GM21360 (cell line): ENCODE results near the gene SIPA1L3.
"Not testable (repeated sequence)": the region's sequence is repeated elsewhere in the genome, so short reads cannot be mapped to it uniquely, and the experiment has no call there.

Experiments used
- ATAC-seq: cut with Tn5 transposase; IDR thresholded peaks from one replicate; pipeline ENCODE4 v1.9.1; 2021; ENCODE audit warnings: mild to moderate bottlenecking, moderate library complexity; ENCODE audit not compliant: unreplicated experiment

Gene SIPA1L3

DNA sequence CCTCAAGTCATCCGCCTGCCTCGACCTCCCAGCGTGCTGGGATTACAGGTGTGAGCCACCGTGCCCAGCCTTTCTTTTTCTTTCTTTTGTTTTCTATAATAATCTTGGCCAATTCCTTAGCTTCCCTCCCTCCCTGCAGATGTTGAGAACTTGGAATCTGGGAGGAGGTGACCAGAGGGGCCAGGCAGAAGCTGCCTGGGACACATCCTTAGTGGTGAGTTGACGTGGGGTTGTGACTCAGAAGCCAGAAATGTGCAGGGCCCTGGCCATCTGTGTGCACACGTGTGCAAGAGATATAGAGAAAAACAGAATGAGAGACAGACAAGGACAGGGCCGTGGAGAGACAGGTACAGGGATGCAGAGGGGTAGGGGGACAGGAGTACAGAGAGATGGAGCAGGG is 154.3 kb downstream of the SIPA1L3 start:
- no peak for ATAC-seq

DNA sequence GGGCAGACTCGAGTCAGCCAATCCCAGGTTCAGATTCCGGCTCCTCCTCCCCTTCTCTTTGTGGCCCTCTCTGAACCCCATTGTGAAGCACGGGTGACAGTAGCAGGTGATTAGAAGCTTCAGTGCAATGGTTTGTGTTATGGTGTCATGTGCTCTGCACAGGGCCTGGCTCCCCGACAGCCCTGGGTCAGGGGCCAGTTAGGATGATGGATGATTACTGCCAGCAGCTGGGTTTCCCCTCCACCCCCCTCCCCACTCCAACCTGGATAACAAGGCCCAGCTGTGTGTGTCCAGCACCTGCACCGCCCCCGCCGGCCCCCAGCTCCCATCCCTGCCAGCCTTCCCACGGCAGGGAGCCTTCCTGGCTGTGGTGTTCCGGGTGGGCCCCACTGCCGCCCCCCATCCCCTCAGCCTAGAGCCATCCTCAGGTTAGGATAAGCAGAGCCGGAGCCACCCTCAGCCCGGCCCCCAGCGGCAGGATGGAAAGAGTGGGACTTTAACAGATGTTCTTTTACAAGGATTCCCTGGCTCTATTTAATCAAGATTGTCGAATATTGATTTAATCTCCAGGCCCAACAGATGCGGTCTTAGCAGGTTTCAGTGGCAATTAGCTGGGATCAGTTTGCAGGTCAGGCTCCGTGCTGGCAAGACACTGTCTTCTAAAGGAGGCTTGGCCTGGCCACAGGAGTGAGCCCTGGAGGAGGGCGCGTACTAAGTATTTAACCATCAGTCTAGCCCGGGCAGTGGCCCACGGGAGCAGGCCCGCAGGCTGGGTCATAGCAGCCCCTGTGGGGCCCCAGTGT is 156.2 kb downstream of the SIPA1L3 start:
- no peak for ATAC-seq

DNA sequence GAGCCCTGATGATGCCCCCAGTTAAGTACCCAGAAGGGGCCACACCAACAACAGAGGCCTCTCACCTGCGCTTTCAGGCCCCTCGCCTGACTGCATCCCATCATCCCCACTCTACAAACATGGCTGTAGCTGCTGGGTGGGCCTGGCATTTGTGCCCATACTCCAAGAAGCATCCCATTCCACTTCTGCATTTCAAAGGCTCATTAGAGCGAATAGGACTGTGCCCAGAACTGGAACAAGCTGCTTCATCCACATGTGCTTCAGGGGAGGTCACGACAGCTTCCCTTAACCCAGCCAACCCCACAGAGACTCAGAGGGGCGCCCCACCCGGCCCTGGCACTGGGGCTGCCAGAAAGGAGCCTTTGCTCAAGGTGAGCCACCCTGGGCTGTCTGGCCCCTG is 156.9 kb downstream of the SIPA1L3 start:
- ATAC-seq = no peak

DNA sequence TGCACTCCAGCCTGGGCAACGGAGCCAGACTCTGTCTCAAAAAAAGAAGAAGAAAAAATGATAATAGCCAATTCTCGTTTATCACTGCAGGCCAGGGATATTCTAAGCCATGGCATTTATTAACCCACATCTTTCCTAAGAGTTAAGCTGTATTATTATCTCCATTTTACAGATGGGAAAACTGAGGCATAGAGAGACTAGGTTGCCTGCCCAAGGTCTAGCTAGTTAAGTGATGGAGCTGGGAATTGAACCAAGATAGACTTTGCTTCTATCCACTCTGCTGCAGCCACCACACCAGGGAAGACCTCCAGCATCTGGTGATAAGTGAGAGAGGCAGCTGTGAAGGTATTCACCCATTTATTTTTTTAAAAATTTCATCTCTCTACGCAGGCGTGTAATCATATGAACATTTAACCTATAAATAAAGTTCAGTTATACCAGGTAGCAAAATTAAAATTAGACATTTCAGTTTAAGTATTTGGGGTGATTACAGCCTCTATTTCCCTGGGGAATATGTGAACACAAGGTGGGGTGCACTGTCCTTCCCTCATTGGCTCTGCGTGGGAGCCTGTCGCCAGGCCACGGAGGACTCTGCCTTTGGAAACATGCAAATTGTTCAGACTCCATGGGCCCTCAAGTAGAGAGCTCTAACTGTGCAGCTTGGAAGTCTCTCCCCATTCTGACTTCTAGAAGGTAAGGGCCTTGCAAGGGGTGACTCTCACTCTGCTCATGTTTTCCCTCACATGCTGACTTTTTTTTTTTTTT is 157.8 kb downstream of the SIPA1L3 start:
- no peak for ATAC-seq

DNA sequence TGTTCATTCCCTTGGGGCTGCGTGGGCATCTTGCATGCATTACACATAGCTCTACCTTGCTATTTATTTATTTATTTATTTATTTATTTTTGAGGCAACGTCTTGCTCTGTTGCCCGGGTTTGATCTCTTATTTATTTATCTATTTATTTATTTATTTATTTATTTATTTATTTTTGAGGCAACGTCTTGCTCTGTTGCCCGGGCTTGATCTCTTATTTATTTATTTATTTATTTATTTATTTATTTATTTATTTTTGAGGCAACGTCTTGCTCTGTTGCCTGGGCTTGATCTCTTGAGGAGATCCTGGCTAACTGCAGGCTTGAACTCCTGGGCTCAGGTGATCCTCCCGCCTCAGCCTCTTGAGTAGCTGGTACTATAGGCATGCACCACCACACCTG is 158.8 kb downstream of the SIPA1L3 start:
- ATAC-seq = not testable (repeated sequence)

DNA sequence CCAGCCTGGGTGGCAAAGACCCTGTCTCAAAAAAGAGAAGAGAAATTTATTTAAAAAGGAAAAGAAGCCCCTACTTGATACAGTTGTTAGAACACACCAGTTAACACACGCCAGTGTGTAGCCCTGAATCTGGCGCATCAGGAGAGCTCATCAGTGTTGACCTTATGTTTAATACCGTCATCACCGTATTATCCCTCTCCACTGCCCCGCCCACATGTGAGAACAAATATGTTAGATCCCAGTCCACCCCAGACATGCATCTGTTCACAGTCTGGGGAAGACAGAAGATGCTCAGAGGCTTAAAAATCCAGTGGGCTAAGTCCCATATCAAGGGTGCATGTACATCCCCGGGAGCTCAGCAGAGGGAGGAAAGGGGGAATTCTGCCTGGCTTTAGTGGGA is 161.8 kb downstream of the SIPA1L3 start:
- ATAC-seq = no peak

DNA sequence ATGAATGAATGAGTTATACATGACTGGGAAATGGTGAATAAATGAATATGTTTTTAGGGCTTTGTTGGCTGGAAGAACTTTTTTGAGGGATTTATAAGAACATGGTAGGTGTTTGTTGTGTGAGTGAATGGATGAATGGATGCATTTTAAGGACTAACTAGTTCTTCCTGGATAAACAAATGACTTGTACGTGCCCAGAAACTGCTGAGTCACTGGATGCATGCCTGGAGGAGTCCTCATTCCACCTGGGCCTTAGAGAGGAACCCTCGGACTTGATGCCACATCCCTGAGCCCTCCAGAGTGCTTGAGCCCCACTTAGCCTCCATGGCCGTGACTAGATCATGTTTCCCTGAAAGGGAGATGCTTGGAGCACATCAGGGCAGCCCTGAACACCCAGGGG is 163.6 kb downstream of the SIPA1L3 start:
- no peak for ATAC-seq

DNA sequence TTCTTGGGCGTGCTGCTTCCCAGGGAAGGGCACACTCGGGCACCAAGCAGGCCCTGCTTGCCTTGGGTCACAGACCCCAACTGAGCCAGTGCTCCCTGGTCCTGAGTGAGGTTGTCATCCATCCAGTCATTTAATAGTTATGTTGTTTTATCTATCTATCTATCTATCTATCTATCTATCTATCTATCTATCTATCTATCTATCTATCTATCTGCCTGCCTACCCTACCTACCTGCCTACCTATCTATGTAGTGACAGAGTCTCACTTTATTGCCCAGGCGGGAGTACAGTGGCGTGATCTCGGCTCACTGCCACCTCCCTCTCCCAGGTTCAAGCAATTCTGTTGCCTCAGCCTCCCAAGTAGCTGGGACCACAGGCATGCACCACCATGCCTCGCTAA is 164.0 kb downstream of the SIPA1L3 start:
- ATAC-seq = not testable (repeated sequence)

DNA sequence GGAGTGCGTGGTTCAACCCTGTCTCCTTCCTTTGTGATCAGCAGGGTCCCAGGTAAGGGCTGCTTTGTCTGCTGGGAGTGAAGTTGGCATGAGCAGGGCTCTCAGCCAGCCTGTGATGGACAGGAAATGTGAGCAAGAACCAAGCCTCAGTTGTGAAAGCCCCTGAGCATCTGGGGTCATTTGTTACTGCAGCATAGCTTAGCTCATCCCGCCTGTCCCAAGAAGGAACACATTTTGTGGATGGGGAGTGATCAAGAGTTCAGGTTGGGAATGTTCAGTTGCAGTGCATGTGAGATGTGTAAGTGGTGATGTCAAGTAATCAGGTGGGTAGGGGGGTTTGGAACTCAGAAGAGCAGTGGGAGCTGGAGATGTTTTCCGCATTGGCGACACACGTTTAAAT is 164.6 kb downstream of the SIPA1L3 start:
- ATAC-seq = no peak

DNA sequence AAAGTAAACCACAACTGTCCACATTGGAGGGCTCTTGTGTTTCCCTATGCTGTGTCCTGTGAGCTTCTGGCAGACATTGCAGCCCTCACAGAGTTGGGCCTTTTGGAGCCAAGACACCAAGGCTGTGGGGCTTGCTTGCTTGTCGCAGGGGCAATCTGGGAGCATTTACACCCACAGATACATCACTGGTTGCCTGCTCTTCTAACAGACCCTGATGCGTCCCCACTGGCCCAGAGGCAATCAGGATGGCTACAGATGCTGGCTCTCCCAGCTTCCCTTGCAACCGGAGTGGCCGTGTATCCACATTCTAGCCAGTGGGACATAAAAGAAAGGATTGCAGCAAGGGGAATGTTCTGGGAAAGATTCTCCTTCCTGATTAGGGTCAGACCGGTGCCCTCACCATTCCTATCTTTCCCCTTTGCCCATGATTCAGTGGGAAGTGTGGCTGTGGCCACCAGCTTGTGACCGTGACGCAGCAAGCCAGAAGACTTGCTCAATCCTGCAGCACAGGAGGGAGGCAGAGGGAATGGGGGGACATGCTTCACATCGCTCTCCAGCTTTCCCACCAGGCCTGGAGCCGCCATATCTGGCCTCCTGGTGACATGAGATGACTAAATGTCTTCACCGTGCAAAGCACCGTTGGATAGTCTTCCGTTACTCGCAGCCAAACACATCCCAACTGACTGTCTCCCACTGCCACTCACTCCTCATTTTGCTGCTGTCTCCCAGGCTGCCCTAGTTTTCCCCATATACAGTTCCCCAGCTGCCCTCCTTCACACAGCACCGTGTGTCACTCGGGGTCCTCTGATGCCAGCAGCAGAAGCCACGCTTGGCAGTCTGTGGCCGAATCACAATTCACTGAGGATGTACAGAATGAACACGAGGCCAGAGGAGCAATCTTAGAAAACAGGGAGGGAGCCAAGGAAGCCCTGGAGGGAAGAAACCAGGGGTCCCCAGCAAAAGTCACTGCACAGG is 166.1 kb downstream of the SIPA1L3 start:
- no peak for ATAC-seq

DNA sequence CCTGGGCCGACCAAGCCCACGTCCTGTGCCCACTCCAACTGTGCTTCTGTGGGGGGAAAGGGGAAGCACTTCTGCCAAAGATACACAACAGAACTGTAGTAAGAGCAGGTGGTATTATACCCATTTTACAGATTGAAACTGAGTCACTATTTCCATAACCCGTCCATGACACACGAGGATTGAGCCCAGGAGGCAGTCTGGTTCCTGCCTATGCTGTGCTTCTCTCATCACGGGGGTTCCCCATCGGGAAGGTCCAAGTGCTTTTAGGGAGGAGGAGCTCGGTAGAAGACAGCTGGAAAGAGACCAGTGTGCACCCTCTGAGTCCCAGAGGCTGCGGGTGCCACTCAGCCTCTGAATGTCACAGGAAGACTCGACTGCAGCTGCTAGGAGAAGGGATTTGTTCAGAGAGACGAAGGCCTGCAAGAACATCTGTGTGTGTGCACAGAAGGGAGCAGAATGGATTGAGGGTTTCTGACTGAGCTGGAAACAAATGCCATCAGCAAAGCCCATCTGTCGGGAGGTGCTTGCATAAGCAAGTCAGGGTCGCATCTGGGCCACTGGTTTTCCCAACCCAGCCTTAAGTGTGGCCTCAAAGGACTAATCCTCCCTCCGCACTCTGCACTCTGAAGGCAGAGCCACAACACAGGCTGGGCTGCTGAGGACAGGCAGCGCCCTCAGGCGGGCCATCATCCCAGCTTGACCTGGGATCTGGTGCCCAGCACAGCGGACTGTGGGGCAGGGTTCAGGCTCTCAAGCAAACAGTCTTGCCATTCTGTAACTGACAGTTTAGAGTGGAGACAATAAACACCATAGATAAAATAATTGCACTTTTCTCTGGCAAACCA is 167.1 kb downstream of the SIPA1L3 start:
- ATAC-seq = no peak

DNA sequence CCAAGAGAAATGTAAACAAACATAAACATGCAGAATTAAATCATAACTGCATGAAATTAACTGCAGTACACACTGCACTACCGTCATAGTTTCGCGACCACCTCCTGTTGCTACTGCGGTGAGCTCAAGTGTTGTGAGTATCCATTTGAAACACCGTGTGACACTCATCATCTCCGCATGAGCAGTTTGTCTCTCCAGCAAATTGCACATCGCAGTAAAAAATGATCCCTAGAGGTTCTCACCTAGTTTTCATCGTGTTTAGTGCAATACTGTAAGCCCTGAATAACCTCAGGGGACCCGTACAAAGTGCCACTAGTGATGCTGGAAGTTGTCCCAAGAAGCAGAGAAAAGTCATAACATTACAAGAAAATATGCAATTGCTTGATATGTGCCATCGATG is 169.3 kb downstream of the SIPA1L3 start:
- no peak for ATAC-seq

DNA sequence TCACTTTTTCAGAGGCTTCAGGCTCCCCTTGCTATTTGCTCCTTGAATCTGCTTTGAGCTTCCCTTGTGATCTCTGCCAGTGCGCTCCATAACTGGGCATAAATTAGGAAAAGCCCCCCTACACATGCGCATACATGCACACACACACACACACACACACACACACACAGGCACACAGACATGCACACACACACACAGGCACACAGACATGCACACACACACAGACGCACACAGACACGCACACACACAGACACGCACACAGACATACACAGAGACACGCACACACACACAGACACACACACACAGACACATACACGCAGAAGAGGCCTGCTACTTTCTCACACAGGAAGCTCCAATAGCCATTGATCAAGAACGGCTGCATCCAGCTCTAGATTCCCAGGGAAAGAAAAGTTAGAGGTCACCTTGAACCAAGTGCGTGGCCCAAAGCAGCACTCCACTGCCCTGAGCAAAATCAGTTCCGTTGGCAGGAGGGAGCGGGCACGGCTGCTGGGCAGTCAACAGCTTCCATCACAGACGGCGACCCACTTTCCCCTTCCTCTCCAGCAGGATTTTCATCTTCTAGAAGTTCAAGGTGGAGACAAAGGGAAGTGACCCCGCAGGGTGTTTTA is 171.4 kb downstream of the SIPA1L3 start:
- ATAC-seq = no peak

DNA sequence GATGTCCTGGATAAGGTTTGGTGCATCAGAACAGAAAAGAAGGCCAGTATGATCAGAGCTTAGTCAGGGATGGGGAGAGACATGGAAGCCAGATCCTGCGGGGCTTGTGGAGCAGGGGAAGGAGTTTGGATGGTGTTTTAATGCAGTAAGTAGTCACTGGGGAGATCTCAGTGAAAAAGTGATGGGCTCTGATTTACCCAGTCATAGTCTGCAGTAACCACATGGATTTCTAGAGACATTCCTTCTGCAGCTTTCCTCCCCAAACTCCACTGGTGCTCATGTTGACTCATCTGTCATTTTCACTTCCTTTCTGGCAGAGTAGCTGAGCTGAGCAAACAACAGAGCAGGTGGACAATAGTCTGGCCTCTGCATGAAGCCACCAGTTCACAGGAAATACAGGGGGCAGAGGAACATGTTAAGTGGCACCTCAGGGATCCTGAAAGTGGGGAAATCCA is 172.9 kb downstream of the SIPA1L3 start:
- no peak for ATAC-seq

DNA sequence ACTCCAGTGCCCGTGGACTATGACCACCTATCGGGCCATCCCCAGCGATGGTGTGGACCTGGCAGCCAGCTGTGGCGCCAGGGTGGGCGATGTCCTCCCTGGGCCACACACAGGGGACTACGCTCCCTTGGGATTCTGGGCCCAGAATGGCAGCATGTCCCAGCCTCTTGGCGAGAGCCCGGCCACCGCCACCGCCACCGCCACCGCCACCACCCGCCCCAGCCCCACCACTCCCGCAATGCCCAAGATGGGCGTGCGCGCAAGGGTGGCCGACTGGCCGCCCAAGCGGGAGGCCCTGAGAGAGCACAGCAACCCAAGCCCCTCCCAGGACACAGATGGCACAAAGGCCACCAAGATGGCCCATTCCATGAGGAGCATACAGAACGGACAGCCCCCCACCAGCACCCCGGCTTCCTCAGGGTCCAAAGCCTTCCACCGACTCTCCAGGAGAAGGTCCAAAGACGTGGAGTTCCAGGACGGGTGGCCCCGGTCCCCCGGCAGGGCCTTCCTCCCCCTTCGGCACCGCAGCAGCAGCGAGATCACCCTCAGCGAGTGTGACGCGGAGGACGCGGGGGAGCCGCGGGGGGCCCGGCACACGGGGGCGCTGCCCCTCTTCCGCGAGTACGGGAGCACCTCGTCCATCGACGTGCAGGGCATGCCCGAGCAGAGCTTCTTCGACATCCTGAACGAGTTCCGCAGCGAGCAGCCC is 174.7 kb downstream of the SIPA1L3 start:
- ATAC-seq = no peak

DNA sequence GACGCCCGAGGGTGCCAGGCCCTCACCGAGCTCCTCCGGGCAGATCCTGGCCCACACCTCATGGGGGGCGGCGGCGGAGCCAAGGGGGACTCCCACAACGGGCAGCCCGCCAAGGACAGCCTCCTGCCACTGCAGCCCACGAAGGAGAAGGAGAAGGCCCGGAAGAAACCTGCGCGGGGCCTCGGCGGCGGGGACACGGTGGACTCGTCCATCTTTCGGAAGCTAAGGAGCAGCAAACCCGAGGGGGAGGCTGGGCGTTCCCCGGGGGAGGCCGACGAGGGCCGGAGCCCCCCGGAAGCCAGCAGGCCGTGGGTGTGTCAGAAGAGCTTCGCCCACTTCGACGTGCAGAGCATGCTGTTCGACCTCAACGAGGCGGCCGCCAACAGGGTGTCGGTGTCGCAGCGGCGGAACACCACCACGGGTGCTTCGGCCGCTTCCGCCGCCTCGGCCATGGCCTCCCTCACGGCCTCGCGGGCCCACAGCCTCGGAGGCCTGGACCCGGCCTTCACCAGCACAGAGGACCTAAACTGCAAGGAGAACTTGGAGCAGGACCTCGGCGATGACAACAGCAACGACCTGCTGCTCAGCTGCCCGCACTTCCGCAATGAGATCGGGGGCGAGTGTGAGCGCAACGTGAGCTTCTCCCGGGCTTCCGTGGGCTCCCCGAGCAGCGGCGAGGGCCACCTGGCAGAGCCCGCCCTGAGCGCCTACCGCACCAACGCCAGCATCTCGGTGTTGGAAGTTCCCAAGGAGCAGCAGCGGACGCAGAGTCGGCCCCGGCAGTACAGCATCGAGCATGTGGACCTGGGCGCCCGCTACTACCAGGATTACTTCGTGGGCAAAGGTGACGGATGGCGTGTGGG is 175.5 kb downstream of the SIPA1L3 start:
- no peak for ATAC-seq

DNA sequence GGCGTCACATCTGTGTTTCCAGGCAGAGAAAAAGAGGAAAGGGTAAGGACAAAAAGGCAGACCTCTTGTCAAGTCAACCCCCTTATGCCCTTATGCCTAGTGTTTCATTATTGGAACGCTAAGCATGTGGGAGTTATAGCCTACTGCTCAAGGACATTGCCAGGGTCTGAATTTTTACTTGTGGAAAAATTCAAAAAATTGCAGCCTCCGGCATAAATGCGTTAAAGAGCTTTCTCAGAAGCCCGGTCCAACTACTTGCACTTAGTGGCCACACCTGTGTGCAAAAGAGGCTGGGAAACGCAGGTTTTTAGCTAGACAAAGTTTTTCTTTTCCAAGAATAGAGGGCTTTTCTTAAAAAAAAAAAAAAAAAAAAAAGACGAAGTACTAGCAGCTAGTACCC is 177.2 kb downstream of the SIPA1L3 start:
- no peak for ATAC-seq

DNA sequence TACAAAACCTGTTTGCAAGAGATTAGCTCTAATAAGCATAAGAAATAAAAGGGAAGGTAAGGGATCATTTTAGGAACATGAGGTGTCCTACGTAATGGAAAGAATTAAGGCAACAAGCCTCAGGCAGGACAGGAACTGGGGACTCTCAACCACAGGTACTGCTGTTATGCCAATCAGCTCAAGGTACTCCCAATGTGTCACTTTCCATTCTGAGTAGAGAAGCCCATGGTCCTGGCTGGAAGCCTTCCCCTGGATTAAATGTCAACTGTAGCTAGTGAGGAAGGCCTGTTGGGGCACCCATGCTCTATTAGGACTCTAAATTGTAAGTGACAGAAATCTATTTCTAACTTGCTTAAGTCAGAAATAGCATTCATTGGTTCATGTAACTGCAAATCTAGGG is 182.4 kb downstream of the SIPA1L3 start:
- ATAC-seq = no peak
